SW480 (cell line): Measurements from ENCODE around the gene MIGA2.

Experiments
- DNase-seq: peaks from one replicate; pipeline ENCODE4 v3.0.0-alpha.2; 2016; ENCODE audit warnings: low spot score

MIGA2 gene

GRCh38 chr9:129072171-129072570 is 35.7 kb downstream of the MIGA2 start:
- DNase-seq, result no peak

- DNase-seq, result no peak
Measured at GRCh38 chr9:129073404-129073803, 37.0 kb downstream of the MIGA2 start.

DNA sequence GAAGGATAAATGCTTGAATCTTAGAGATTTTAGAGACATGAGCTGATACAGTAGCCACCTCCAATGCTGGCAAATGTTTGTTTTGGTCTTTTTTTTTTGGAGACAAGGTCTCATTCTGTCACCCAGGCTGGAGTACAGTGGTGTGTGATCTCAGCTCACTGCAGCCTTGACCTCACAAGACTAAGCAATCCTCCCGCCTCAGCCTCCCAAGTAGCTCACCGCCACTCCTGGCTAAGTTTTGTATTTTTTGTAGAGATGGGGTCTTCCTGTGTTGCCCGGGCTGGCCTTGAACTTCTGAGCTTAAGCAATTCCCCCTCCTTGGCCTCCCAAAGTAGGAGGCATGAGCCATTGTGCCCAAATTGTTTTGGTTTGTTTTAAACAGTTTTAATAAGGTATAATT is 37.7 kb downstream of the MIGA2 start:
- no peak for DNase-seq

DNA sequence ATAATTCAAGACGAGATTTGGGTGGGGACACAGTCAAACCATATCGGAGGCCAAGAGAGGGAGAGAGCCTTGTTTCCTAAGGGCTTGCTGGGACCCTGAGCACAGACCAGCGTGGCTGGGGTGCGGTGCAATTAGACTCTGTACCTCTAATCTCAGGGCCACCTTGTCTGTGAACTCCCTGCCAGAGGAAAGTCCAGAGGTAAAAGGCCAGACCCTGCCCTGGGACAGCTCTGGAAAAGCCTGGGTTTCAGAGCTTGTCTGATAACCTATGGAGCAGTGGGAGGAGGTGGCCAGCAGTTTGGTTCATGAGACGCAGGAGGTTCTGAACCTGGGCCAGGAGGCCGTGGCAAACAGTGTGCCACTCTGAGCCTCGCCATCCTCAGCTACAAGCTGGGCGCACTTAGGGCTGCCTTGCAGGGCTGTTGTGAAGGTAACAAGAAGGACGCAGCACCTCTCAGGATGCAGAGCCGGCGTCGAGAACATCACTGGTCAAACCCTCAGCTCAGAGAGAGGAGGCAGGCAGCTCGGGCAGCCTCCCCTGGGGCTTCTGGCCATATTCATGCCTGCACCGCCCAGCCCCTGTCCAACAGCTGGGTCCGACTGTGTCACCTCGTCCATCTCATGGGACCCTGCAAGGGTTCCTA is 39.7 kb downstream of the MIGA2 start:
- DNase-seq, result no peak

DNA sequence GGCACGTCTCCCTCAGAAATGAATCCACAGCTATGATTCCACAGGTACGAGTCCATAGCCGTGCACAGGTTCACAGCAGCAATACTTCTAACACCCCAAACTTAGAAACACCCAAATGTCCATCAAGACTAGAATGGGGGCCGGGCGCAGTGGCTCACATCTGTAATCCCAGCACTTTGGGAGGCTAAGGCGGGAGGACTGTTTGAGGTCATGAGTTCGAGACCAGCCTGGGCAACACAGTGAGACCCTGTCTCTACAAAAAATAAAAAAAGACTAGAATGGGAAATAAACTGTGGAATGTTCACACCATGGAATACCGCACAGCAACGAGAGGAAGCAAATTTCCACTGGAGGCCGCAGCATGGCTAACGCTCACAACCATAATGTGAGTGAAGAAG is 40.2 kb downstream of the MIGA2 start:
- no peak for DNase-seq

GRCh38 chr9:129077236-129077635 is 40.8 kb downstream of the MIGA2 start:
- DNase-seq, result no peak

GRCh38 chr9:129078691-129079503 is 42.5 kb downstream of the MIGA2 start:
- no peak for DNase-seq

GRCh38 chr9:129079829-129080228 is 43.4 kb downstream of the MIGA2 start:
- no peak for DNase-seq

DNA sequence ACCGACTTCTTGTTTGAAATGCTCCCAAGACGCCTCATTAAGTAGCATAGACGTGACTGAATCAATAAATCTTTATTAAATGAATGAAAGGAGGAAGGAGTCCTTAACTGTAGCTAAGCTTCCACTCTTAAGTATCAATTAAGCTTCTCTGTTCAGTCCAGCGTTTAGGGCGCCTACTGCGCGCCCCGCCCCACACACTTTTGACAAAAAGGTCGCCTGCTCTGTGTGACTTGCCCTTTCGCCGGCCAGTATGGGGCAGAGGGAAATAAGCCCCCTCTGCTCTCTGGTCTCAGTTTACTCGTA is 43.8 kb downstream of the MIGA2 start:
- no peak for DNase-seq

DNA sequence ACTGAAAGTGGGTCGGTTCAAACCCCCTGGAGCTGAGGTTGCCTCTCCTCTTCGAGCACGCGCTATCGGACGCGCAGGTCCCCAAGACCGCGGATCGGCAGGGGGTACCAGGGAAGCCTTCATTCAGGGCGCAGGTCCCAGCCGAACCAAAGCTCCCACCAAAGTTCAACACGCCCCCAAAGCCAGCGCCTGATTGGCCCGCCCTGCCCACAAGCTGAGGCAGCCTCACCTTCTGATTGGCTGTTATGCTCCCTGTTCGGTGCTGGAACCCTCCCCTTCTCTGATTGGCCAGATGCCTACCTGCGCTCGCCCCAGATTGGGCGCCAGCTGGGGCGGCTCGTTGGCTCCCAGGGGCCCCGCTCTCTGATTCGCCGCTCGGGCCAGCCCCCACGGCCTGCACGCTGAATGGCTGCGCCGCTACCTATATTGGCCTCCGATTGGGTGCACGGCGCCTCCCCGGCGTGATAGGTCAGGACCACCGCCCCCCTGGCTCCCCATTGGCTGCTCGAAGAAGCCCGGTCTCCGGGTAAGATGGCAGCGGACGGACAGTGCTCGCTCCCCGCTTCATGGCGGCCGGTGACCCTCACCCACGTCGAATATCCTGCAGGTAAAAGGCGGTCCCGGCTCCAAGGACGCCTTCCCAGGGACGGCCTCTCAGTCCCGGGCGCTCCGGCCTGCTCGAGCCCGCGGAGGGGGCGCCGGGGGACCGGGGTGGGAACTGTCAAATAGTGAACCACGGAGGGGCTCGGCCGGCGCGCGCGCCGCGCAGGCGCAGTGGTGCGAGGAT is 44.4 kb downstream of the MIGA2 start, which contains the start of gene DOLPP1:
Gene DOLPP1, plus strand, starts transcription at position 511 of the 787 bp plus-strand sequence. Its CDS starts 21 bp downstream, at position 532.
- DNase-seq, result peak; percentile 99

GRCh38 chr9:129081388-129081904 is 45.0 kb downstream of the MIGA2 start:
- peak; percentile 33 for DNase-seq

GRCh38 chr9:129084087-129084486 is 47.7 kb downstream of the MIGA2 start:
- DNase-seq, result no peak

- DNase-seq, result no peak
Measured at GRCh38 chr9:129089246-129089645, 52.8 kb downstream of the MIGA2 start.

GRCh38 chr9:129093602-129094386 is 57.4 kb downstream of the MIGA2 start:
- no peak for DNase-seq

- DNase-seq, result no peak
Measured at GRCh38 chr9:129094387-129095169, 58.2 kb downstream of the MIGA2 start.

- no peak for DNase-seq
Measured at GRCh38 chr9:129095170-129095667, 58.8 kb downstream of the MIGA2 start.

- DNase-seq, result no peak
Measured at GRCh38 chr9:129095908-129096307, 59.5 kb downstream of the MIGA2 start.

DNA sequence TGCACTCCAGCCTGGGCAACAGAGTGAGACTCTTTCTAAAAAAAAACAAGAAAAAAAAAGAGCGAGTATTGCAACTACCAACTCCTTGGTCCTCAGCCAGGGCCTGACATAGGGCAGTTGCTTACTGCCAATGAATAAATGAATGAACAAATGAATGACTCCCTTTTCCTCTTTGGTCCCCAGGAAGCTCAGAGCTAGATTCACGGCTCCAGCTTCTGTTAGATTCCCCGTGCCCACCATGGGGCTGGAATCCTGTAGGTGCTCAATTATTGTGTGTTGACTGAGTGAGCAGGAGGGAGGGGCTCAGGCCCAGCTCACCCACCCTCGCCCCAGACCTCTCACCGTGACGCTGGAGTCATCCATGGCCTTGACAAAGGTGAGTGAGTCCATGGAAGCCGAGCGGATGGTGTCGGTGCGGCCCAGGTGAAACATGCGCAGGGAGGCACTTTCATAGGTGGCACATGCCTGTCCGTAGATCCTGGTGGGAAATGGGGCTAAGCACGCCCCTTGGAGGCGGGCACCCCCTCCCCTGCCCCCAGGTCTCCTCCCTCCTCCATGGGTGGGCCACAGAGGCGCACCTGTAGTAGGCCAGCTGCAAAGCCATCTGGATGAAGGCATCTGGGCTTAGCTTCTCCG is 61.4 kb downstream of the MIGA2 start:
- DNase-seq, result no peak

DNA sequence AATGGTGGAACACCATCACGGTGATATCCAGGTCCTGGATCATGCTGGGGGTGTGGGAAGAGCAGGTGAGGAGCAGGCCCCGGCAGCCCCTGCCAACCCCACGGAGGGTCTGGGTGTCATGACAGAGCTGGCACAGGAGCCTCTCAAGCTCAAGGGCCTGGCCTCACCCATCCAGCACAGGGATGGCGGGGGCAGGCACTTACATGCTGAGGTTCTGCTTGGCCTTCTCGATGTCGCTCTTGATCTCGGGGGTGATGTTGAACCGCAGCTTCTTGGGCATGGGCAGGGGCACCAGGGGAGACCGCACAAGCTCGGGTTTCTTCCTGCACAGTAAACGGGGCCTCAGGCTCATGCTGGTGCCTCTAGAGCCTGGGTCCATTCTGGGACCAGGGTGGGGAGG is 61.9 kb downstream of the MIGA2 start:
- DNase-seq, result no peak
